HFFc6 (cell line): ENCODE data around the gene NAA11. TPM values are rescaled to one million over a fixed set of nuclear protein-coding genes. Genes with fewer than 3 reads are reported as not detected.

Experiments used
- DNase-seq: peaks from one replicate; pipeline ENCODE4 v3.0.0-alpha.2; 2018
- H3K27ac Mint-ChIP-seq: 2 replicates; pipeline ENCODE4 v1.8.0; 2020; ENCODE audit warnings: mild to moderate bottlenecking, mixed read lengths
- H3K27me3 Mint-ChIP-seq: 2 replicates; pipeline ENCODE4 v1.8.0; 2021; ENCODE audit warnings: mild to moderate bottlenecking, moderate library complexity, mixed read lengths; ENCODE audit not compliant: insufficient read depth
- H3K36me3 Mint-ChIP-seq: 2 replicates; pipeline ENCODE4 v1.8.0; 2021; ENCODE audit warnings: low read depth, mixed read lengths
- H3K4me1 Mint-ChIP-seq: 2 replicates; pipeline ENCODE4 v1.8.0; 2020; ENCODE audit warnings: low read depth, mixed read lengths
- H3K4me3 Mint-ChIP-seq: 2 replicates; pipeline ENCODE4 v1.8.0; 2020; ENCODE audit warnings: mild to moderate bottlenecking, moderate library complexity, mixed read lengths
- H3K9me3 Mint-ChIP-seq: 2 replicates; pipeline ENCODE4 v1.8.0; 2020; ENCODE audit warnings: mild to moderate bottlenecking, mixed read lengths
- CTCF ChIP-seq: fragments of 200-600 bp; sonication (generic); IDR thresholded peaks from 2 replicates; pipeline ENCODE4 v1.5.0; 2021; ENCODE audit warnings: antibody characterized with exemption, mild to moderate bottlenecking
- total RNA-seq, 6 experiments: library from RNA; stranded (reverse); fragmentation: NEBNext Ultra II Directional; extraction: Animal tissue kit (Norgen Biotek cat#: 25700); gene quantifications; 2 replicates in 1 of 6; 3 replicates in 5 of 6; pipeline ENCODE4 v1.2.3, GENCODE V29; 2021

Gene NAA11
- total RNA-seq, 6 experiments from 2014 or later, result not detected

DNA sequence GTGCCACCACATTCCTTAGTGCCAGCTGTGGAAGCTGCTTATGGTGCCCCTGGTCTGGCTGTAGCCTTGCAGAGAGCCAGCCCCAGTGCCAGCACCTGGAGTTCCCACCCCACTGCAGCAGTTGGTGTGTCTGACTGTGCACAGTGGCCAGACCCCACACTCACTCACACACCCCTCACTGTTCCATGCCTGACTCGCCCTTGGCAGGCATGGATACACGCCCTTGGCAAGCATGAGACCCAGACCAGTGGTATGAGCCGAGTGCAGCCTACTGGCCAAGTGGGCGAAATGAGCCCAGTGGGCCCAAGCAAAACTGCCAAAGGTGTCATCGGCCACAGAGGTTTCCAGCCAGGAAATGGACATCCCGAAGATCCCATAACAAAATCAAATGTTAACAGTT lies 27.4 kb downstream of the NAA11 start:
- Mint-ChIP-seq H3K4me3 (no peak overlapping the region), H3K9me3 (no peaks in the 10 kb centered on the region; the same call in 1 of the 2 replicates), H3K4me1 (no peaks in the 10 kb centered on the region), H3K27ac (no peak overlapping the region), H3K36me3 (no peaks in the 10 kb centered on the region), H3K27me3 (no peaks in the 10 kb centered on the region)
- TF ChIP-seq CTCF, result no peak
- no peak for DNase-seq

GRCh38 chr4:79298027-79298426 lies 27.8 kb downstream of the NAA11 start:
- Mint-ChIP-seq H3K9me3 (no peaks in the 10 kb centered on the region; the same call in 1 of the 2 replicates), H3K27ac (no peak overlapping the region), H3K4me3 (no peak overlapping the region), H3K27me3 (no peaks in the 10 kb centered on the region), H3K4me1 (no peaks in the 10 kb centered on the region), H3K36me3 (no peaks in the 10 kb centered on the region)
- no peak for DNase-seq
- no peak for TF ChIP-seq CTCF

- no peaks in the 10 kb centered on the region; the same call in 1 of the 2 replicates for H3K9me3 Mint-ChIP-seq
- H3K4me3 Mint-ChIP-seq, result no peak overlapping the region
- H3K36me3 Mint-ChIP-seq, result no peaks in the 10 kb centered on the region
- H3K27me3 Mint-ChIP-seq, result no peaks in the 10 kb centered on the region
- TF ChIP-seq CTCF, result no peak
- H3K4me1 Mint-ChIP-seq, result no peaks in the 10 kb centered on the region
- no peak for DNase-seq
- no peak overlapping the region for H3K27ac Mint-ChIP-seq
Measured at GRCh38 chr4:79297479-79297878, 28.4 kb downstream of the NAA11 start.

- TF ChIP-seq CTCF, result no peak
- H3K27ac Mint-ChIP-seq, result no peak overlapping the region
- no peaks in the 10 kb centered on the region for H3K36me3 Mint-ChIP-seq
- no peak overlapping the region for H3K4me3 Mint-ChIP-seq
- H3K9me3 Mint-ChIP-seq, result no peaks in the 10 kb centered on the region; the same call in 1 of the 2 replicates
- no peaks in the 10 kb centered on the region for H3K27me3 Mint-ChIP-seq
- DNase-seq, result no peak
- H3K4me1 Mint-ChIP-seq, result no peaks in the 10 kb centered on the region
Measured at GRCh38 chr4:79296768-79297428, 29.0 kb downstream of the NAA11 start.

- DNase-seq, result no peak
- Mint-ChIP-seq H3K27me3 (peaks cover 3% of the 10 kb centered on the region; the same call in 1 of the 2 replicates), H3K4me3 (no peak overlapping the region), H3K27ac (no peak overlapping the region), H3K36me3 (no peaks in the 10 kb centered on the region), H3K9me3 (no peaks in the 10 kb centered on the region; the same call in 1 of the 2 replicates), H3K4me1 (no peaks in the 10 kb centered on the region)
- no peak for TF ChIP-seq CTCF
Measured at GRCh38 chr4:79295086-79295485, 30.8 kb downstream of the NAA11 start.
